H9 (cell line): Measurements from ENCODE around the gene FCRL2. TPM values are rescaled to one million over a fixed set of nuclear protein-coding genes. Genes with fewer than 3 reads are reported as not detected.

ENCODE experiments used
- DNase-seq: peaks from one replicate; pipeline ENCODE4 v3.0.0-alpha.2; 2017
- H2AFZ ChIP-seq: one replicate; pipeline ENCODE4 v1.6.1; 2013; ENCODE audit warnings: mild to moderate bottlenecking, low read length, control low read depth, moderate library complexity
- H2AK5ac ChIP-seq: 2 replicates; pipeline ENCODE4 v1.6.1; 2013; ENCODE audit warnings: low read length, control low read depth, mixed read lengths; ENCODE audit not compliant: insufficient read length
- H2BK120ac ChIP-seq: one replicate; pipeline ENCODE4 v1.6.1; 2013; ENCODE audit warnings: low read depth, mild to moderate bottlenecking, low read length, control low read depth, inconsistent platforms; ENCODE audit not compliant: poor library complexity, severe bottlenecking
- H2BK12ac ChIP-seq: 2 replicates; pipeline ENCODE4 v1.6.1; 2013; ENCODE audit warnings: low read length, control low read depth, mixed read lengths, low read depth; ENCODE audit not compliant: insufficient read length
- H2BK15ac ChIP-seq: 2 replicates; pipeline ENCODE4 v1.6.1; 2013; ENCODE audit warnings: low read depth, low read length, control low read depth
- H2BK20ac ChIP-seq: one replicate; pipeline ENCODE4 v1.6.1; 2013; ENCODE audit warnings: low read depth, mild to moderate bottlenecking, low read length, control low read depth, inconsistent platforms; ENCODE audit not compliant: poor library complexity, severe bottlenecking
- H2BK5ac ChIP-seq: 2 replicates; pipeline ENCODE4 v1.6.1; 2013; ENCODE audit warnings: low read length, control low read depth, mixed read lengths; ENCODE audit not compliant: insufficient read length
- H3K14ac ChIP-seq: 2 replicates; pipeline ENCODE4 v1.6.1; 2013; ENCODE audit warnings: low read length, control low read depth; ENCODE audit not compliant: insufficient read depth
- H3K18ac ChIP-seq: 2 replicates; pipeline ENCODE4 v1.6.1; 2013; ENCODE audit warnings: low read depth, mild to moderate bottlenecking, mixed read lengths, low read length, control low read depth; ENCODE audit not compliant: insufficient read length
- H3K23ac ChIP-seq: 2 replicates; pipeline ENCODE4 v1.6.1; 2013; ENCODE audit warnings: low read length, control low read depth, mixed read lengths, low read depth; ENCODE audit not compliant: insufficient read length
- H3K23me2 ChIP-seq: 2 replicates; pipeline ENCODE4 v1.6.1; 2013; ENCODE audit warnings: low read depth, mild to moderate bottlenecking, mixed read lengths, low read length, control low read depth; ENCODE audit not compliant: insufficient read length, poor library complexity, severe bottlenecking
- H3K27ac ChIP-seq: 2 replicates; pipeline ENCODE4 v1.5.1; 2013; ENCODE audit warnings: low read length, control low read depth, mixed read lengths, low read depth; ENCODE audit not compliant: insufficient read length
- H3K27me3 ChIP-seq: 2 replicates; pipeline ENCODE4 v1.6.1; 2013; ENCODE audit warnings: low read length, control low read depth, inconsistent platforms; ENCODE audit not compliant: insufficient read depth
- H3K4ac ChIP-seq: 2 replicates; pipeline ENCODE4 v1.6.1; 2013; ENCODE audit warnings: low read depth, mild to moderate bottlenecking, control low read depth, inconsistent platforms, low read length, moderate library complexity
- H3K4me1 ChIP-seq: 2 replicates; pipeline ENCODE4 v1.6.1; 2013; ENCODE audit warnings: low read length, control low read depth, inconsistent platforms; ENCODE audit not compliant: insufficient read depth
- H3K4me2 ChIP-seq: 2 replicates; pipeline ENCODE4 v1.6.1; 2013; ENCODE audit warnings: low read length, control low read depth, mixed read lengths; ENCODE audit not compliant: insufficient read length, insufficient read depth
- H3K56ac ChIP-seq: 2 replicates; pipeline ENCODE4 v1.6.1; 2013; ENCODE audit warnings: low read depth, mild to moderate bottlenecking, mixed read lengths, low read length, control low read depth; ENCODE audit not compliant: insufficient read length
- H3K79me1 ChIP-seq: 2 replicates; pipeline ENCODE4 v1.6.1; 2013; ENCODE audit warnings: low read depth, mild to moderate bottlenecking, moderate library complexity, low read length, control low read depth, inconsistent platforms; ENCODE audit not compliant: insufficient read depth, poor library complexity, severe bottlenecking
- H3K79me2 ChIP-seq: 2 replicates; pipeline ENCODE4 v1.6.1; 2013; ENCODE audit warnings: low read length, control low read depth, inconsistent platforms; ENCODE audit not compliant: insufficient read depth
- H3K9ac ChIP-seq: 2 replicates; pipeline ENCODE4 v1.6.1; 2013; ENCODE audit warnings: low read length, control low read depth, mixed read lengths; ENCODE audit not compliant: insufficient read length; ENCODE audit errors: extremely low read depth
- H3K9me3 ChIP-seq: one replicate; pipeline ENCODE4 v1.6.1; 2013; ENCODE audit warnings: low read depth, low read length, inconsistent platforms; ENCODE audit not compliant: control insufficient read depth
- H3T11ph ChIP-seq: one replicate; pipeline ENCODE4 v1.6.1; 2013; ENCODE audit warnings: mild to moderate bottlenecking, low read length, control low read depth, inconsistent platforms
- H4K20me1 ChIP-seq: one replicate; pipeline ENCODE4 v1.6.1; 2013; ENCODE audit not compliant: control insufficient read depth, insufficient read length, insufficient read depth
- H4K5ac ChIP-seq: 2 replicates; pipeline ENCODE4 v1.6.1; 2013; ENCODE audit warnings: low read depth, mild to moderate bottlenecking, mixed read lengths, low read length, control low read depth; ENCODE audit not compliant: insufficient read length
- H4K8ac ChIP-seq: replicated peaks from 2 replicates; pipeline ENCODE4 v1.6.1; 2013; ENCODE audit warnings: low read length, control low read depth, mixed read lengths, low read depth; ENCODE audit not compliant: insufficient read length
- H4K91ac ChIP-seq: 2 replicates; pipeline ENCODE4 v1.6.1; 2013; ENCODE audit warnings: low read depth, mild to moderate bottlenecking, moderate library complexity, mixed read lengths, low read length, control low read depth; ENCODE audit not compliant: insufficient read length
- H3K27ac Mint-ChIP-seq, 3 experiments: 2 replicates in 2 of 3; 3 replicates in 1 of 3; pipeline ENCODE4 v1.8.0; 2020 to 2021; ENCODE audit warnings: mixed read lengths in 3 of 3, mild to moderate bottlenecking in 1 of 3, moderate library complexity in 1 of 3
- H3K27me3 Mint-ChIP-seq: 2 replicates; pipeline ENCODE4 v1.8.0; 2021; ENCODE audit warnings: low read depth, mild to moderate bottlenecking, moderate library complexity, mixed read lengths
- H3K36me3 Mint-ChIP-seq, 3 experiments: 2 replicates in 2 of 3; 3 replicates in 1 of 3; pipeline ENCODE4 v1.8.0; 2020 to 2021; ENCODE audit warnings: low read depth in 3 of 3, mixed read lengths in 3 of 3; ENCODE audit not compliant: insufficient read depth in 1 of 3
- H3K4me1 Mint-ChIP-seq, 2 experiments: 2 replicates each; pipeline ENCODE4 v1.8.0; 2020; ENCODE audit warnings: mixed read lengths in 2 of 2
- H3K4me3 Mint-ChIP-seq, 2 experiments: 2 replicates in 1 of 2; 3 replicates in 1 of 2; pipeline ENCODE4 v1.8.0; 2020 to 2021; ENCODE audit warnings: mild to moderate bottlenecking in 2 of 2, mixed read lengths in 2 of 2, moderate library complexity in 1 of 2
- H3K9me3 Mint-ChIP-seq, 2 experiments: 2 replicates in 1 of 2; 3 replicates in 1 of 2; pipeline ENCODE4 v1.8.0; 2020; ENCODE audit warnings: mild to moderate bottlenecking in 2 of 2, mixed read lengths in 2 of 2, moderate library complexity in 1 of 2
- WGBS: extraction: QIAGEN DNeasy Blood & Tissue Kit; methylation state at CpG from one replicate; pipeline ENCODE4 v1.1.7; 2013; ENCODE audit warnings: missing lambda C conversion rate, low lambda C conversion rate, mixed read lengths; ENCODE audit not compliant: insufficient read length; ENCODE audit errors: extremely low coverage; 5-methylcytosine and 5-hydroxymethylcytosine counted together
- total RNA-seq: library from RNA; stranded (reverse); gene quantifications from 2 replicates; pipeline ENCODE4 v1.2.1, GENCODE V29; 2021
- TF ChIP-seq, protein P1 (sequence below): fragments of 200-600 bp; sonication (generic); conservative IDR thresholded peaks from 3 replicates; pipeline ENCODE4 v1.8.0; 2021; ENCODE audit warnings: antibody characterized with exemption, mild to moderate bottlenecking

FCRL2 gene
- total RNA-seq, 1 experiment from 2014 or later: not detected

DNA sequence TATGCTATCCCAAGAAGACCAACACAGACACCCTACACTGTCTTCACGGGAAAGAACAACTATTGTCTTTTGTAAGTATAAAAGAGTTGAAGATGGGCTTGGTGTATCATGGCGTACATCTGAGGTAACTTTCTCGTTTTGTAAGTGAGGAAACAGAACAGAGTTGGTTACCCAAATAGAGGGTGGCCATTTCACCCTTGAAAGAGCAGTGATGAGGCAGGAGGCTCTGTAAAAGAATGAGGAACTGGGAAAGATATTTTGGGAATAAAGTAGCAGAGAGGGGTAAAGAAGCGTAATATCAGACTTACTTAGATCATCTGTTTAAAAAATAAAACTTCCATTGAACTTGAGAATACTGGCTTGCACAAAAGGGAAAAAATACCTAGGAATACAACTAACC, 18.9 kb downstream of the FCRL2 start:
- no peak overlapping the region for H3K27ac Mint-ChIP-seq
- Histone ChIP-seq H3K4ac (no peak overlapping the region), H3K23me2 (no peaks in the 10 kb centered on the region), H2AFZ (no peak overlapping the region), H4K91ac (no peak overlapping the region), H2BK20ac (no peak overlapping the region), H3K56ac (no peak overlapping the region), H3K4me2 (no peak overlapping the region), H3K27ac (no peak overlapping the region), H2BK12ac (no peak overlapping the region), H4K20me1 (no peaks in the 10 kb centered on the region), H3T11ph (no peak overlapping the region), H2BK15ac (no peak overlapping the region), H3K18ac (no peak overlapping the region), H3K79me2 (no peaks in the 10 kb centered on the region), H3K27me3 (no peaks in the 10 kb centered on the region), H3K23ac (no peak overlapping the region), H3K79me1 (no peaks in the 10 kb centered on the region), H2BK5ac (no peak overlapping the region), H3K9me3 (no peaks in the 10 kb centered on the region), H4K8ac (no peak overlapping the region), H2AK5ac (no peak overlapping the region), H3K9ac (no peak overlapping the region), H4K5ac (no peak overlapping the region), H3K14ac (no peak overlapping the region), H3K4me1 (peaks cover 3% of the 10 kb centered on the region; the same call in 1 of the 2 replicates), H2BK120ac (no peak overlapping the region)
- H3K9me3 Mint-ChIP-seq: peaks cover 10 to 11% of the 10 kb centered on the region in 2 experiments
- H3K4me3 Mint-ChIP-seq: no peak overlapping the region
- WGBS: no CpG with 5 or more reads among the region's 4 CpGs
- peaks cover 0 to 4% (median 3%) of the 10 kb centered on the region in 3 experiments; a peak in 1 of 7 replicates for H3K36me3 Mint-ChIP-seq
- TF ChIP-seq, protein P1, sequence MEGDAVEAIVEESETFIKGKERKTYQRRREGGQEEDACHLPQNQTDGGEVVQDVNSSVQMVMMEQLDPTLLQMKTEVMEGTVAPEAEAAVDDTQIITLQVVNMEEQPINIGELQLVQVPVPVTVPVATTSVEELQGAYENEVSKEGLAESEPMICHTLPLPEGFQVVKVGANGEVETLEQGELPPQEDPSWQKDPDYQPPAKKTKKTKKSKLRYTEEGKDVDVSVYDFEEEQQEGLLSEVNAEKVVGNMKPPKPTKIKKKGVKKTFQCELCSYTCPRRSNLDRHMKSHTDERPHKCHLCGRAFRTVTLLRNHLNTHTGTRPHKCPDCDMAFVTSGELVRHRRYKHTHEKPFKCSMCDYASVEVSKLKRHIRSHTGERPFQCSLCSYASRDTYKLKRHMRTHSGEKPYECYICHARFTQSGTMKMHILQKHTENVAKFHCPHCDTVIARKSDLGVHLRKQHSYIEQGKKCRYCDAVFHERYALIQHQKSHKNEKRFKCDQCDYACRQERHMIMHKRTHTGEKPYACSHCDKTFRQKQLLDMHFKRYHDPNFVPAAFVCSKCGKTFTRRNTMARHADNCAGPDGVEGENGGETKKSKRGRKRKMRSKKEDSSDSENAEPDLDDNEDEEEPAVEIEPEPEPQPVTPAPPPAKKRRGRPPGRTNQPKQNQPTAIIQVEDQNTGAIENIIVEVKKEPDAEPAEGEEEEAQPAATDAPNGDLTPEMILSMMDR: no peak
- H3K4me1 Mint-ChIP-seq: peaks cover 8 to 10% of the 10 kb centered on the region in 2 experiments; a peak in 3 of 4 replicates
- H3K27me3 Mint-ChIP-seq: no peaks in the 10 kb centered on the region
- DNase-seq: no peak
